Astrocyte of the spinal cord (primary cell): Measurements from ENCODE around the gene ALG1L2.
"Not testable (repeated sequence)": the region's sequence is repeated elsewhere in the genome, so short reads cannot be mapped to it uniquely, and the experiment has no call there.

Source experiments
- DNase-seq: peaks from one replicate; pipeline ENCODE4 v3.0.0; 2011; ENCODE audit warnings: low read depth, low spot score
- H3K4me3 ChIP-seq: 2 replicates; pipeline ENCODE4 v1.5.1; 2011; ENCODE audit warnings: low read depth, mild to moderate bottlenecking, low read length, moderate library complexity
- in situ Hi-C: cut with HindIII; loops from 2 replicates; pipeline ENCODE4 v1.10.0; 2017; ENCODE audit warnings: low sequenced_read_pairs
- TF ChIP-seq, protein P1 (sequence below): IDR thresholded peaks from 2 replicates; pipeline ENCODE4 v1.5.1; 2012; ENCODE audit warnings: low read depth, mild to moderate bottlenecking, low read length, inconsistent platforms

Gene ALG1L2

DNA sequence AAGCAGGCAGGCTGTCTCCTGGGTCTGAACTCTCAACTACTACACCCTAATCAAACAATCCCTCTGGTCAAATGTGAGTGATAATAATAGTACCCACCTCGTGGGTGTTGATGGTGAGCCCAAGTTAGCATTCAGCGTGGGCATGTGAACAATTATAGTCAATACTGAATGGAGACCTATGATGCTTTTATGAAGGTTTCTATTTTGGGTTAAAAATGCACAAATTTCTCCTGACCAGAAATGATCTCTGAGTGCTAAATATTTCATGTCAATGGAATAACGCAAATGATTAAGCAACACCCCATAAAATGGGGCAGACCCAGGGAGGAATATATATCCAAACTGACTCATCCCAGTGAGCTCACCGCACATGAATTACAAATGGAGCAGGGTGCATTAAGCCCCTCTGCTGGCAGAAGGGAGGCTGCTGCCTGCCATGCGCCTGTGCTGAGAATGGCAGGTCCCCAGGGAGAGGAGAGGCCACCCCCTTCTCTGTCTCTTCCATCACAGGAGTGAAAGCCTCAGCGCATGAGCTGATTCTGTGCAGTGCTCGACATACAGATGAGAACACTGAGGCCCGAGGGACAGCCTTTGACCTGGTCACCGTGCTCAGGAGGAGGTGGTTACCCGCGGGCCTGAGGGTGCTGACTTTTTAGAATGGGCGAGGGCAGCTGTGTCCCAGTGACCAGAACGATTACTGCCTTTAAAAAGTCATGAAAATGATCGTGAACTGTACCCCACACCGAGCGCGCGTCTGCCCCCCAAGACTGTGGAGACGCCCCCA is 28.9 kb downstream of the ALG1L2 start:
- peak overlapping the region; percentile 73 for H3K4me3 ChIP-seq
- peak; percentile 40 for DNase-seq
- in situ Hi-C loops = not testable (repeated sequence)

DNA sequence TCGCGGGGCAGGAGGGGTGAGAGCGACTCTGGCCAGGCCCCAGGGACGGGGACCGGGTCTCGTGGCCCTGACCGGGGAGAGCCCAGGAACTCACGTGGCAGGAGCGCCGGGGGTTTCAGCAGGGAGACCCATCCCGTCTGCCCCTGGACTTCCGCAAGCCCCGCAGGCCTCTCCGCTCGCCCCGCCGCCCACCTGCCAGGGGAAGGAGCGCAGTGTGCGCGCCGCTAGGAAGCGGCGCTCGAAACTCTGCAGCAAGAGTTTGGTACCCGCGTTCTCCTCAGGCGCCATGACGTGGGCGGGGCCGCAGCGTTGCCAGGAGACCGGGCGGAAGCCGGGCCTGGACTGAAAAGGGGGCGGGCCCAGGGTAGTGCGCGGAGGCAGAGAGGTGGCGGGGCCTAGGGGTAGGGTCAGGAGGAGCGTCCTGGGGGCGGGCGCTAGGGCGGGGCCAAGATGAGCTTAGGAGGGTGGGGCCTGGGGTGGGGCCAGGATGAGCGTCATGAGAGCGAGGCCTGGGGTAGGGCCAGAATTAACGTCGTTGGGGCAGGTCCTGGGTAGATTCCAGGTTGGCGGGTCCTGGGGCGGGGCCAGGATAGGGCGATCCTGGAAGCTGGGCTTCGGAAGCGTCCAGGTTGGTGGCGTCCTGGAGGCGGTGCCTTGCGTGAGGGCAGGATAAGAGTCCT is 29.7 kb downstream of the ALG1L2 start:
- H3K4me3 ChIP-seq = peak overlapping the region; percentile 73
- in situ Hi-C loops = no loop called here
- TF ChIP-seq, protein P1, sequence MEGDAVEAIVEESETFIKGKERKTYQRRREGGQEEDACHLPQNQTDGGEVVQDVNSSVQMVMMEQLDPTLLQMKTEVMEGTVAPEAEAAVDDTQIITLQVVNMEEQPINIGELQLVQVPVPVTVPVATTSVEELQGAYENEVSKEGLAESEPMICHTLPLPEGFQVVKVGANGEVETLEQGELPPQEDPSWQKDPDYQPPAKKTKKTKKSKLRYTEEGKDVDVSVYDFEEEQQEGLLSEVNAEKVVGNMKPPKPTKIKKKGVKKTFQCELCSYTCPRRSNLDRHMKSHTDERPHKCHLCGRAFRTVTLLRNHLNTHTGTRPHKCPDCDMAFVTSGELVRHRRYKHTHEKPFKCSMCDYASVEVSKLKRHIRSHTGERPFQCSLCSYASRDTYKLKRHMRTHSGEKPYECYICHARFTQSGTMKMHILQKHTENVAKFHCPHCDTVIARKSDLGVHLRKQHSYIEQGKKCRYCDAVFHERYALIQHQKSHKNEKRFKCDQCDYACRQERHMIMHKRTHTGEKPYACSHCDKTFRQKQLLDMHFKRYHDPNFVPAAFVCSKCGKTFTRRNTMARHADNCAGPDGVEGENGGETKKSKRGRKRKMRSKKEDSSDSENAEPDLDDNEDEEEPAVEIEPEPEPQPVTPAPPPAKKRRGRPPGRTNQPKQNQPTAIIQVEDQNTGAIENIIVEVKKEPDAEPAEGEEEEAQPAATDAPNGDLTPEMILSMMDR = no peak
- peak; percentile 99 for DNase-seq

DNA sequence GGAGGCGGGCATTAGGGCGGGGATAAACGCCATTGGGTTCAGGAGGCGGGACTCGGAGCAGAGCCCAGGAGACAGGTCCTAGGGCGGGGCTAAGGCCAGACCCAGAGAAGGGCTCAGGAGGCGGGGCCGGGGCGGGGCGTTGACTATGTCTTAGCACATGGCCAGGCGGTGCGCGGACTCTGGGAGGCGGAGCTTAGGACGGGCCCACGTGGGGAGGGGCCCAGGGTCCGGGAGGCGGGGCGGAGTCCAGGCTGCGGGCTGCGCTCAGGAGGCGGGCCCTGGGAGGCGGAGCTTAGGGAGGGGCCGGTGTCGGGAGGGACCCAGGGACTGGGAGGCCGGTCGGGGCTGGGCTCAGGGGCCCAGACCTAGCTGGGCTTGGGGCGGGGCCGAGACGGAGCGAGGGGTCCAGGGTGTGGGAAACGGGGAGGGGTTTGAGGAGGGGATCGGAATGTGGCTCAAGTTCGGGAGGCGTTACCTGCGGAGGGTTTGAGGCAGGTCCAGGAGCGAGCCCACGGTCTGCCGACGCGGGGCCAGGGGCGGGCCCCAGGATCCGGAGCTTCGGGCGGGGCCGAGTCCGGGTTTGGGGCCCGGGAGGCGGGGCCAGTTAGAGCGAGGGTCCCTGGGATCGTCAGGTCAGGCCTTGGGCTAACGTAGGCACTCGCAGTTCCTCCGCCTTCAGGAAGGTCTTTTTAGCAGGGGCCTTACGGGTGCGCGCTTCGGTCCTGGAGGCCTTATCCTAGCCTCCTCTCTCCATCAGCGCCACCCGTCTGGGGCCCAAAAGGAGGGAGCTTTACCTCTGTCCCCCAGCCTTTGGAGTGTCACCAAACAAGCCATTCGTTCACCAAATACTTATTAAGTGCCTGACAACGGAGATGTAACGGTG is 30.5 kb downstream of the ALG1L2 start:
- in situ Hi-C loops = not testable (repeated sequence)
- H3K4me3 ChIP-seq = peak overlapping the region; percentile 73
- peak; percentile 96 for DNase-seq

DNA sequence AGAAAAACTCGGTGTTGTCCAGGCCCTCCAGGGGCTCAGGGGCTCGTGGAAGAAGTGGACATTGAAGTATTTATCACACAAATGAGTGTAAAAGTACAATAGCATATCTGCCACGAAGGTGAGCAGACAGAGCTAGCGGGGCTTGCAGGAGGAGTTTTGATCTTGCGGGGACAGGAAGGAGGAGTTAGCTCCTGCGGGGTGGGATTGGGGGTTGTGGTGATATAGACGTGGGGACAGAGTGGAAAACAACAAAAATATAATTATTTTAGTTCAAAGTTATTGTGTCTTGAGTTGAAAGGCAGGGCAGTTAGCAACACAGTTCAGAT is 31.1 kb downstream of the ALG1L2 start:
- in situ Hi-C loops, DNase-seq: not testable (repeated sequence)
- H3K4me3 ChIP-seq = peak overlapping the region; percentile 49

DNA sequence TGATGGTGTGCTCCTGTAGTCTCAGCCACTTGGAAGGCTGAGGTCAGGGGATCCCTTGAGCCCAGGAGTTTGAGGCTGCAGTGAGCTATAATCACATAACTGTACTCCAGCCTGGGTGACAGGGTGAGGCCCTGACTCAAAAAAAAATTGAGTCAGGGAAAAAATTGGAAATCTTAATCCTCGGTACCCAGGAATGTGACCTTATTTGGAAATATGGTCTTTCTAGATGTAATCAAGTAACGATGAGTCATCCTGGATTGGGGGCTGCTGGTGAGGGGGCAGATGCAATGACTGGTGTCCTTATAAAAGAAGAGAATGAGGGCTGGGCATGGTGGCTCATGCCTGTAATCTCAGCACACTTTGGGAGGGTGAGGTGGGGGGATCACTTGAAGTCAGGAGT is 33.8 kb downstream of the ALG1L2 start:
- H3K4me3 ChIP-seq, in situ Hi-C loops, DNase-seq: not testable (repeated sequence)

DNA sequence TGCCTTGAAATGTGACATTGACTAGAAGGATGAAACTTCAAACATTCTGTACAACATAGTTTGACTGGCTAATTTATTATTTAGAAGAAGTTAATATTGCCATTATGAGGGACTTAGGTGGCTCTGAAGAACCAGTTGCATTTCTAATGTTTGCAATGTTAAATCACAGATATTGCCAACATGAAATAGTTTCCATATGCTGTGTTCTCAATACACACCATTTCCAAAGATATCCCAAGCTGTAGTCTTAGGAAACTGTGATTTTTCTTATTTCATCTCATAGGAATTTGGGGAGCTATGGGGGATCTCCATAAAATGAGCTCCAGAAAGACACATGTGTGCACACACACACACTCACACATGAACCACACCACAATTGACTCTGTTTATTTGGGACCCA is 36.3 kb downstream of the ALG1L2 start:
- DNase-seq = no peak
- H3K4me3 ChIP-seq = no peak overlapping the region
- in situ Hi-C loops = no loop called here
- TF ChIP-seq, protein P1 = no peak

DNA sequence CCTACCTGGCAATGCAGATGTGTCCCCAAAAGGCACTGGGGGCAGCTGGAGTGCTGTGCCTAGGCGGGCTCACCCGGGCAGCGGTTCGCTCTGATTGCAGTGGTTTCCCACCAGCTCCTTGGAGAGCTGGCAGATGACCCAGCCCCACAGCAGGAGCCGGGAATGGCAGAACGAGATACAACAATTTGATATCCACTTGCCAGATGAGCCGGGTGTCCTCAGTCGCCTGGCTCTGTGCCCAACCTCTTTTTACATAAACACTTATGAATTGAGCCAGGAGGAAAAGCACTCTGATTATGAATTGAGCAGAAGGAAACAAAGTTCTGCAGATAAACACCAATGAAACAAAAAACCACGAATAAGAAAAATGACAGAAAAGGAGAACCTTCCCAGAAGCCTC is 38.2 kb downstream of the ALG1L2 start:
- DNase-seq, in situ Hi-C loops, H3K4me3 ChIP-seq: not testable (repeated sequence)

DNA sequence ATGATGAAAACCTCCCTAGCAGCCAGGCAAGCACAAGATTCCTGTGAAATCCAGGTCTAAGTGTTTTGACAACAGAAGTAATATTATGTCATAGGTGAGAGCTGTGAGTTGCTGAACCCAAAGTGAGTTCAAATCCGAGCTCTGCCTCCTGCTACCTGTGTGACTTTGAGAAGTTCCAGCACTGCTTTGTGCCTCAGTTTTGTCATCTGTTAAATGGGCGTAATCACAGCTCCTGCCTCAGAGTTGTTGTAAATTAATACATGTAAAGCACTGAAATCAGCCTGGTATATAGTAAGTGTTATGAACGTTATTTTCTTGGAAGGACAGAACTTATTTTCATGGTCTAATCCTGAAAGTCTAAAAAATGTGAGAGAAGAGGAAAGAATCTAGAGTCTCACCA is 38.7 kb downstream of the ALG1L2 start:
- H3K4me3 ChIP-seq, DNase-seq, in situ Hi-C loops: not testable (repeated sequence)

DNA sequence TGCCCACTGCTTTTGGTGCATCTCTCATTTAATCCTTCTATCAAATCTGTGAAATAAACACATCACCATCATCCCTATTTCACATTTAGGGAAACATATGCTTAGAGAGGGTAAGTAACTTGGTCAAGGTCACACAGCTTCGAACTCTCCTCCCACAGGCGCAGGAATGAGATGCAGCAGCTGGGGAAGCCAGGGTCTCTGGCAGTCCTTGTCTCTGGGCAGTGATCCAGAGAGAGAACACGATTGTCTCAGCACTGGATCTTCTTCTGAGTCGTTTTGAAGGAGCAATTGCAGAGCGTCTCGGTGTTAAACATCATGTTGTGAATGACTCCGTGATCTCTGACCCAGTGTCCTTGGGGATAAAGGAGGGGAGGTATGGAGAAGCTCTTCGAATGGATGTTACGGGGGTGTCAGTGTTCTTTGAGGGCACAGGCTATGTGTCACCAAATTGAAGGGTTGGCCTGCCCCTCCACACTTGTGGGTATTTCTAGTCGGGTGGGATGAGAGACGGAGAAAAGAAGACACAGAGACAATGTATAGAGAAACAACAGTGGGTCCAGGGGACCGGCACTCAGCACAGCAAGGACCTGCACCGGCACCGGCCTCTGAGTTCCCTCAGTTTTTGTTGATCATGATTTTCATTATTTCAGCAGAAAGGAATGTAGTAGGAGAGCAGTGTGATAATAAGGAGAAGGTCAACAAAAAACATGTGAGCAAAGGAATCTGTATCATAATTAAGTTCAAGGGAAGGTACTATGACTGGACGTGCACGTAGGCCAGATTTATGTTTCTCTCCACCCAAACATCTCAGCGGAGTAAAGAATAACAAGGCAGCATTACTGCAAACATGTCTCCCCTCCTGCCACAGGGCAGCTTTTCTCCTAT is 41.5 kb downstream of the ALG1L2 start:
- DNase-seq, H3K4me3 ChIP-seq, in situ Hi-C loops: not testable (repeated sequence)

DNA sequence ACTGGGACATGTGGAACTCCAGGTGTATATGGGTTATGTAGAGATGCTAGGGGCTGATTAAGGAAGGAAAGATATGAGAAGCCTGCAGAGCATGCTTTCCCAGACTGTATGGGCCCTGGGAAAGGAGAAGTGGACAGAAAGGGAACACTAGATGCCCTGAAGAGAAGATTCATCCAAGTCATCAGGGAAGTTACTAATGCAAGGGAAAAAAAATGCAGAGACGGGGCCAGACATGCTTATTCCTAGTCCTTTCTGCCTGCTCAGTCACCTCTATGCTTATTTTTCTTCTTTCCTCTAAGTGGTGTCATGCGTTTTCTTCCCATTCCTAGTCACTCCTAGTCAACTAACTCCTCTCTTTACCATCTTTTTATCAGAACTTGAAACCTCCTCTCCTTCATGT is 43.8 kb downstream of the ALG1L2 start:
- DNase-seq, in situ Hi-C loops, H3K4me3 ChIP-seq: not testable (repeated sequence)

DNA sequence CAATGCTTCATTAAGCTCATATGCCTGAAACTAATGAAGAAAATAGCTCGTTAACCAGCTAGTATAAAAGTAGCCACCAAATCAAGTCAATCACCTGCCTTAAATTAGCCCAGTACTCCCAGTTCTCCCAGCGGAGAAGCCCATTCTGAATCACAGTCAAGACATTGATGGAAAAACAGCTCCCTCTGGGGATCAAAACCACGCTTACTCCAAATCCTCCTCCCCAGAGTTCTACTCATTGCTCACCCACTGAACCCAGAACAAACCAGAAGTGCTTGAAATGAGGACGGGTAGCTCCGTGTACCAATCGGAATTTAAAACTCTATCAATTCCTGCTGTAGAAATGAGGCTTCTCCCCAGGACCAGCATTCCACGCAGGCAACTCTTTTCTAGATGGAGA is 54.7 kb downstream of the ALG1L2 start:
- DNase-seq, H3K4me3 ChIP-seq, in situ Hi-C loops: not testable (repeated sequence)

DNA sequence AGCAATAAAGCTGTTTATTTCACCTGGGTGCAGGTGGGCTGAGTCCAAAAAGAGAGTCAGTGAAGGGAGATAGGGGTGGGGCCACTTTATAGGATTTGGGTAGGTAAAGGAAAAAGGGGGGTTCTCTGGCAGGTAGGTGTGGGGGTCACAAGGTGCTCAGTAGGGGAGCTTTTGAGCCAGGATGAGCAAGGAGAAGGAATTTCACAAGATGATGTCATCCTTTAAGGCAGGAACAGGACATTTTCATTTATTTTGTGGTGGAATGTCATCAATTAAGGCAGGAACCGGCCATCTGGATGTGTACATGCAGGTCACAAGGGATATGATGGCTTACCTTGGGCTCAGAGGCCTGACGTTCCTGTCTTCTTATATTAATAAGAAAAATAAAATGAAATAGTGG is 56.1 kb downstream of the ALG1L2 start:
- DNase-seq, in situ Hi-C loops, H3K4me3 ChIP-seq: not testable (repeated sequence)

DNA sequence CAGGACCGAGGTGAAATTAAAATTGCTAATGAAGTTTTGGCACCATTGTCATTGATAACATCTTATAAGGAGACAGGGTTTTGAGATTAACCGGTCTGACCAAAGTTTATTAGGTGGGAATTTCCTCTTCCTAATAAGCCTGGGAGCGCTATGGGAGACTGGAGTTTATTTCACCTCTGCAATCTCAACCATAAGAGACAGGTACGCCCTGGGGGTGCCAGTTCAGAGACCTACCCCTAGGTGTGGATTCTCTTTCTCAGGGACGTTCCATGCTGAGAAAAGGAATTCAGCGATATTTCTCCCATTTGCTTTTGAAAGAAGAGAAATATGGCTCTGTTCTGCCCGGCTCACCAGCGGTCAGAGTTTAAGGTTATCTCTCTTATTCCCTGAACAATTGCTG is 57.4 kb downstream of the ALG1L2 start:
- DNase-seq, in situ Hi-C loops: not testable (repeated sequence)

DNA sequence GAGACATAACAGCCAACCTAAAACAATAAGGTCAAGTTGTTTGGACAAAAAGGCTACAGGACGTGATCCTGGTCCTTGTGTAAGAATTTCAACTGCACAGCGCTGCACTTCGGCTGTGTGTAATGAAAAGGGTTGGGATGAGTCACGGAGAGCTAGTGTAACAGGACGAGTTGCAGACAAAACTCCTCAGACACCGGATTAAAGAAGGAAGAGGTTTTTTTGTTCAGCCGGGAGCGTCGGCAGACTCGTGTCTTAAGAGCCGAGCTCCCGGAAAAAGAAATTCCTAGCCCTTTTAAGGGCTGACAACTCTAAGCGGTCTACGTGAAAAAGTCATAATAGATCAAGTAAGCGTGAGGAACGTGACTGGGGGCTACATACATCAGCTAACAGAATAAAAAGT is 59.1 kb downstream of the ALG1L2 start:
- DNase-seq = peak; percentile 41
- H3K4me3 ChIP-seq, in situ Hi-C loops: not testable (repeated sequence)

More for the DNA sequence above, 57.4 kb downstream of the ALG1L2 start:
- H3K4me3 ChIP-seq = not testable (repeated sequence)
